Peyer's patch (tissue), 4 donors: ENCODE results near the gene ABHD2.
"Not testable (repeated sequence)": the region's sequence is repeated elsewhere in the genome, so short reads cannot be mapped to it uniquely, and the experiment has no call there.

ENCODE experiments used
- POLR2A ChIP-seq, 2 donors: fragments of 450-650 bp; IDR thresholded peaks; one replicate each; pipeline ENCODE4 v1.5.1; 2017; ENCODE audit warnings: antibody characterized with exemption in 2 of 2, mild to moderate bottlenecking in 2 of 2, moderate library complexity in 2 of 2
- TF ChIP-seq, protein P1 (sequence below), 6 experiments: fragments of 450-650 bp in 4 of 6; fragments of 200-600 bp in 2 of 6; sonication (generic) in 1 of 6; IDR thresholded peaks; one replicate each; pipeline ENCODE4 v1.5.1; 2017 to 2019; ENCODE audit warnings: antibody characterized with exemption in 6 of 6, mild to moderate bottlenecking in 3 of 6, moderate library complexity in 1 of 6

GRCh38 chr15:89049016-89049666, 39.1 kb upstream of the ABHD2 start:
- TF ChIP-seq, protein P1, sequence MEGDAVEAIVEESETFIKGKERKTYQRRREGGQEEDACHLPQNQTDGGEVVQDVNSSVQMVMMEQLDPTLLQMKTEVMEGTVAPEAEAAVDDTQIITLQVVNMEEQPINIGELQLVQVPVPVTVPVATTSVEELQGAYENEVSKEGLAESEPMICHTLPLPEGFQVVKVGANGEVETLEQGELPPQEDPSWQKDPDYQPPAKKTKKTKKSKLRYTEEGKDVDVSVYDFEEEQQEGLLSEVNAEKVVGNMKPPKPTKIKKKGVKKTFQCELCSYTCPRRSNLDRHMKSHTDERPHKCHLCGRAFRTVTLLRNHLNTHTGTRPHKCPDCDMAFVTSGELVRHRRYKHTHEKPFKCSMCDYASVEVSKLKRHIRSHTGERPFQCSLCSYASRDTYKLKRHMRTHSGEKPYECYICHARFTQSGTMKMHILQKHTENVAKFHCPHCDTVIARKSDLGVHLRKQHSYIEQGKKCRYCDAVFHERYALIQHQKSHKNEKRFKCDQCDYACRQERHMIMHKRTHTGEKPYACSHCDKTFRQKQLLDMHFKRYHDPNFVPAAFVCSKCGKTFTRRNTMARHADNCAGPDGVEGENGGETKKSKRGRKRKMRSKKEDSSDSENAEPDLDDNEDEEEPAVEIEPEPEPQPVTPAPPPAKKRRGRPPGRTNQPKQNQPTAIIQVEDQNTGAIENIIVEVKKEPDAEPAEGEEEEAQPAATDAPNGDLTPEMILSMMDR (IDR thresholded peaks at IDR 0.05), result not testable (repeated sequence)
- not testable (repeated sequence) for TF ChIP-seq POLR2A (IDR thresholded peaks at IDR 0.05)
